Ovary (tissue), 3 donors: Measurements from ENCODE around the gene DNAH3.

Experiments used
- EP300 ChIP-seq: sonication (generic); formaldehyde crosslinking; IDR thresholded peaks from one replicate; pipeline ENCODE4 v1.6.1; 2017; ENCODE audit warnings: antibody characterized with exemption
- TF ChIP-seq, protein P1 (sequence below), 3 donors: fragments of 450-650 bp in 2 of 3; fragments of 200-600 bp in 1 of 3; IDR thresholded peaks; one replicate each; pipeline versions ENCODE4 v1.5.1 to v1.8.0; 2016 to 2022; ENCODE audit warnings: antibody characterized with exemption in 3 of 3, mild to moderate bottlenecking in 1 of 3
- donor health status: DM: no; HTN: no; CAD: no.

- TF ChIP-seq, protein P1, sequence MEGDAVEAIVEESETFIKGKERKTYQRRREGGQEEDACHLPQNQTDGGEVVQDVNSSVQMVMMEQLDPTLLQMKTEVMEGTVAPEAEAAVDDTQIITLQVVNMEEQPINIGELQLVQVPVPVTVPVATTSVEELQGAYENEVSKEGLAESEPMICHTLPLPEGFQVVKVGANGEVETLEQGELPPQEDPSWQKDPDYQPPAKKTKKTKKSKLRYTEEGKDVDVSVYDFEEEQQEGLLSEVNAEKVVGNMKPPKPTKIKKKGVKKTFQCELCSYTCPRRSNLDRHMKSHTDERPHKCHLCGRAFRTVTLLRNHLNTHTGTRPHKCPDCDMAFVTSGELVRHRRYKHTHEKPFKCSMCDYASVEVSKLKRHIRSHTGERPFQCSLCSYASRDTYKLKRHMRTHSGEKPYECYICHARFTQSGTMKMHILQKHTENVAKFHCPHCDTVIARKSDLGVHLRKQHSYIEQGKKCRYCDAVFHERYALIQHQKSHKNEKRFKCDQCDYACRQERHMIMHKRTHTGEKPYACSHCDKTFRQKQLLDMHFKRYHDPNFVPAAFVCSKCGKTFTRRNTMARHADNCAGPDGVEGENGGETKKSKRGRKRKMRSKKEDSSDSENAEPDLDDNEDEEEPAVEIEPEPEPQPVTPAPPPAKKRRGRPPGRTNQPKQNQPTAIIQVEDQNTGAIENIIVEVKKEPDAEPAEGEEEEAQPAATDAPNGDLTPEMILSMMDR (IDR thresholded peaks at IDR 0.05) = peak; percentile 13 to 56 (median 51)
- no peak for TF ChIP-seq EP300
Measured at GRCh38 chr16:21156767-21157467, 6.3 kb upstream of the DNAH3 start.
